ENCODE measurements around the gene SMIM14. TPM values are rescaled to one million over a fixed set of nuclear protein-coding genes. Genes with fewer than 3 reads are reported as not detected.
"Not testable (repeated sequence)": the region's sequence is repeated elsewhere in the genome, so short reads cannot be mapped to it uniquely, and the experiment has no call there.

The SMIM14 gene
- total and polyA plus RNA-seq, 2 donors (not counting 1 experiment from before 2014, with no cell fraction given) = 39.0 to 41.4 TPM

DNA sequence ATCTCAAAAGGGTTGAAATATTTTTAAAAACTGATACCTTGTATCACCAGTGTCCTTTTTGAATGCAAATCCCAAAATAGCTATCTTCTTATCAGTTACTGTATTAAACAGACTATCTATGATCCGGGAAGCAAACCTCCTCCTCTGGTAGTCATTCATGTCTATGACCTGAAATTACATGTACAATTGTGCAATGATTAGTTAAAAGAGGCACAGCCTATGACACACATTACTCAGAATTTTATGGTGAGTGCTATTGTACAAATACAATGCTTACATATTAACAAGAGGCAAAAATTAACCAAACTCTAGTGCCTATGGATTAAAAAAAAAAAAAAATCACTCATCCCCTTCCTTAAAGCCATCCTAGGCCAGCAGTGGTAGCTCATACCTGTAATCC lies 133.1 kb downstream of the SMIM14 start:
- Histone ChIP-seq H3K27me3 (ENCODE audit: control insufficient read depth, insufficient read depth, low read length) (no peaks in the 10 kb centered on the region), H3K4me2 (ENCODE audit: extremely low read depth, insufficient read depth, low read length) (no peak overlapping the region), H3K9me3 (ENCODE audit: control insufficient read depth, insufficient read depth, low read depth, low read length) (no peaks in the 10 kb centered on the region), H4K20me1 (ENCODE audit: control insufficient read depth, extremely low read depth, insufficient read depth, low read length) (no peaks in the 10 kb centered on the region), H3K36me3 (ENCODE audit: control insufficient read depth, insufficient read depth, low read length) (peaks cover 17% of the 10 kb centered on the region), H3K79me2 (ENCODE audit: control insufficient read depth, insufficient read depth, low read length) (peaks cover 3% of the 10 kb centered on the region), H3K9ac (ENCODE audit: insufficient read depth, low read length) (no peak overlapping the region), H3K4me1 (ENCODE audit: control insufficient read depth, extremely low read depth, insufficient read depth, low read length) (peaks cover 7% of the 10 kb centered on the region), H2AFZ (ENCODE audit: low read length) (no peak overlapping the region), H3K4me3 (replicated peaks in 1 of 4; ENCODE audit: control extremely low read depth in 1 of 4, insufficient read depth in 1 of 4, low read depth in 3 of 4, low read length in 4 of 4) (no peak overlapping the region), H3K27ac (ENCODE audit: insufficient read depth, low read length) (no peak overlapping the region)
- TF ChIP-seq EZH2 (IDR thresholded peaks at IDR 0.05; ENCODE audit: low read length, missing control alignments) = no peak
- TF ChIP-seq, protein P1, sequence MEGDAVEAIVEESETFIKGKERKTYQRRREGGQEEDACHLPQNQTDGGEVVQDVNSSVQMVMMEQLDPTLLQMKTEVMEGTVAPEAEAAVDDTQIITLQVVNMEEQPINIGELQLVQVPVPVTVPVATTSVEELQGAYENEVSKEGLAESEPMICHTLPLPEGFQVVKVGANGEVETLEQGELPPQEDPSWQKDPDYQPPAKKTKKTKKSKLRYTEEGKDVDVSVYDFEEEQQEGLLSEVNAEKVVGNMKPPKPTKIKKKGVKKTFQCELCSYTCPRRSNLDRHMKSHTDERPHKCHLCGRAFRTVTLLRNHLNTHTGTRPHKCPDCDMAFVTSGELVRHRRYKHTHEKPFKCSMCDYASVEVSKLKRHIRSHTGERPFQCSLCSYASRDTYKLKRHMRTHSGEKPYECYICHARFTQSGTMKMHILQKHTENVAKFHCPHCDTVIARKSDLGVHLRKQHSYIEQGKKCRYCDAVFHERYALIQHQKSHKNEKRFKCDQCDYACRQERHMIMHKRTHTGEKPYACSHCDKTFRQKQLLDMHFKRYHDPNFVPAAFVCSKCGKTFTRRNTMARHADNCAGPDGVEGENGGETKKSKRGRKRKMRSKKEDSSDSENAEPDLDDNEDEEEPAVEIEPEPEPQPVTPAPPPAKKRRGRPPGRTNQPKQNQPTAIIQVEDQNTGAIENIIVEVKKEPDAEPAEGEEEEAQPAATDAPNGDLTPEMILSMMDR (conservative IDR thresholded peaks at IDR 0.05 in 1 of 2, IDR thresholded peaks at IDR 0.05 in 1 of 2; ENCODE audit: low read depth in 1 of 2, low read length in 2 of 2) = no peak
- DNase-seq (ENCODE audit: low read depth in 2 of 2) = no peak

DNA sequence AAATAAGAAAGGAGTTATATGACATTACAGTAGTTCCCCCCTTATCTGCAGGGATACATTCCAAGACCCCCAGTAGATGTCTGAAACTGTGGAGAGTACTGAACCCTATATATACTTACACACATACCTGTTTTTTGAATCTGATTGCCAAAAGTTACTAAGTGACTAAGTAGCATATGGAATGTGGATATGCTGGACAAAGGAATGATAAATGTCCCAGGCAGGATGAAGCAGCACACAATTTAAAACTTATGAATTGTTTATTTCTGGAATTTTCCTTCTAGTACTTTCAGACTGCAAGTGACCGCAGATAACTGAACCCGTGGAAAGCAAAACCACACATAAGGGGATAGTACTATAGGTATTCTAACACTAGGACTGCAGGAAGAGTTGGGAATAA lies 134.1 kb downstream of the SMIM14 start:
- Histone ChIP-seq H3K79me2 (ENCODE audit: control insufficient read depth, insufficient read depth, low read length) (peaks cover 2% of the 10 kb centered on the region), H3K4me2 (ENCODE audit: extremely low read depth, insufficient read depth, low read length) (no peak overlapping the region), H2AFZ (ENCODE audit: low read length) (no peak overlapping the region), H3K27me3 (ENCODE audit: control insufficient read depth, insufficient read depth, low read length) (no peaks in the 10 kb centered on the region), H3K9ac (ENCODE audit: insufficient read depth, low read length) (no peak overlapping the region), H3K4me3 (replicated peaks in 1 of 4; ENCODE audit: control extremely low read depth in 1 of 4, insufficient read depth in 1 of 4, low read depth in 3 of 4, low read length in 4 of 4) (no peak overlapping the region), H3K36me3 (ENCODE audit: control insufficient read depth, insufficient read depth, low read length) (peaks cover 16% of the 10 kb centered on the region), H3K27ac (ENCODE audit: insufficient read depth, low read length) (no peak overlapping the region), H3K4me1 (ENCODE audit: control insufficient read depth, extremely low read depth, insufficient read depth, low read length) (peaks cover 7% of the 10 kb centered on the region), H4K20me1 (ENCODE audit: control insufficient read depth, extremely low read depth, insufficient read depth, low read length) (no peaks in the 10 kb centered on the region), H3K9me3 (ENCODE audit: control insufficient read depth, insufficient read depth, low read depth, low read length) (no peaks in the 10 kb centered on the region)
- TF ChIP-seq, protein P1 (conservative IDR thresholded peaks at IDR 0.05 in 1 of 2, IDR thresholded peaks at IDR 0.05 in 1 of 2; ENCODE audit: low read depth in 1 of 2, low read length in 2 of 2) = no peak
- no peak for TF ChIP-seq EZH2 (IDR thresholded peaks at IDR 0.05; ENCODE audit: low read length, missing control alignments)
- DNase-seq (ENCODE audit: low read depth in 2 of 2) = no peak

DNA sequence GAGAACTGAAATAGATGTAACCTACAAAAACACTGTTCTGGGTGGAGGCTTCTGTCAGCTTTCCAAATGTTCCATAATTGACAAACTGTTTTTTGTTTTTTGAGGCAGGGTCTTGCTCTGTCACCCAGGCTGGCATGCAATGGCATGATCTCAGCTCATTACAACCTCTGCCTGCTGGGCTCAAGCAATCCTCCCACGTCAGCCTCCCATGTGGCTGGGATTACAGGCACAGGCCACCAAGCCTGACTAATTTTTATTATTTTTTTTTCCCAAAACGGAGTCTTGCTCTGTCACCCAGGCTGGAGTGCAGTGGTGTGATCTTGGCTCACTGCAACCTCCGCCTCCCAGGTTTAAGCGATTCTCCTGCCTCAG lies 136.0 kb downstream of the SMIM14 start:
- peaks cover 14% of the 10 kb centered on the region for H3K36me3 ChIP-seq (ENCODE audit: control insufficient read depth, insufficient read depth, low read length)
- H4K20me1 ChIP-seq (ENCODE audit: control insufficient read depth, extremely low read depth, insufficient read depth, low read length); H3K4me2 ChIP-seq (ENCODE audit: extremely low read depth, insufficient read depth, low read length); H3K27me3 ChIP-seq (ENCODE audit: control insufficient read depth, insufficient read depth, low read length); H3K79me2 ChIP-seq (ENCODE audit: control insufficient read depth, insufficient read depth, low read length); H3K4me1 ChIP-seq (ENCODE audit: control insufficient read depth, extremely low read depth, insufficient read depth, low read length); H3K9me3 ChIP-seq (ENCODE audit: control insufficient read depth, insufficient read depth, low read depth, low read length); H3K4me3 ChIP-seq (replicated peaks in 1 of 4; ENCODE audit: control extremely low read depth in 1 of 4, insufficient read depth in 1 of 4, low read depth in 3 of 4, low read length in 4 of 4); H2AFZ ChIP-seq (ENCODE audit: low read length); H3K9ac ChIP-seq (ENCODE audit: insufficient read depth, low read length): not testable (repeated sequence)
- peak overlapping the region; percentile 27 for H3K27ac ChIP-seq (ENCODE audit: insufficient read depth, low read length)
- peak in 1 of 2 donors; percentile 20 for DNase-seq (ENCODE audit: low read depth in 2 of 2)
